Ovary (tissue), 10 donors: ENCODE data around the gene KRTAP1-5. TPM values are rescaled to one million over a fixed set of nuclear protein-coding genes. Genes with fewer than 3 reads are reported as not detected.

Experiments used
- DNase-seq, 5 donors: peaks; one replicate each; pipeline ENCODE4 v3.0.0-alpha.2; 2019 to 2020
- H3K27ac ChIP-seq, 2 donors: fragments of 200-600 bp; one replicate each; pipeline versions ENCODE4 v1.5.1 to v1.8.0; 2019 to 2022
- H3K27me3 ChIP-seq: fragments of 200-600 bp; one replicate; pipeline ENCODE4 v1.8.0; 2022
- H3K36me3 ChIP-seq: fragments of 200-600 bp; sonication (generic); one replicate; pipeline ENCODE4 v1.5.1; 2019
- H3K4me1 ChIP-seq: one replicate; pipeline ENCODE4 v1.8.1; 2013; ENCODE audit warnings: mild to moderate bottlenecking, moderate library complexity; ENCODE audit not compliant: insufficient read depth
- H3K4me3 ChIP-seq: fragments of 200-600 bp; sonication (generic); one replicate; pipeline ENCODE4 v1.5.1; 2017
- H3K9me3 ChIP-seq, 2 donors: fragments of 200-600 bp in 1 of 2; sonication (generic) in 1 of 2; one replicate each; pipeline versions ENCODE4 v1.5.1 to v1.8.1; 2013 to 2019; ENCODE audit warnings: mild to moderate bottlenecking in 1 of 2, moderate library complexity in 1 of 2
- CTCF ChIP-seq, 3 donors: fragments of 450-650 bp in 2 of 3; fragments of 200-600 bp in 1 of 3; IDR thresholded peaks; one replicate each; pipeline versions ENCODE4 v1.5.1 to v1.8.0; 2016 to 2022; ENCODE audit warnings: antibody characterized with exemption in 3 of 3, mild to moderate bottlenecking in 1 of 3
- EP300 ChIP-seq: sonication (generic); formaldehyde crosslinking; IDR thresholded peaks from one replicate; pipeline ENCODE4 v1.6.1; 2017; ENCODE audit warnings: antibody characterized with exemption
- POLR2A ChIP-seq: fragments of 450-650 bp; IDR thresholded peaks from one replicate; pipeline ENCODE4 v1.6.1; 2017; ENCODE audit warnings: antibody characterized with exemption, mild to moderate bottlenecking, moderate library complexity
- WGBS, 3 donors: extraction: QIAGEN DNeasy Blood & Tissue Kit in 1 of 3; methylation state at CpG; one replicate each; pipeline versions ENCODE4 v1.1.5 to v1.1.7; 2013 to 2017; 5-methylcytosine and 5-hydroxymethylcytosine counted together
- intact Hi-C, 4 donors: fragments of 100-400 bp; cut with DNase I; formaldehyde crosslinking; loops; one replicate each; pipeline versions ENCODE4 v1.11.0 to v1.15.1; 2022 to 2023
- long read RNA-seq, 3 donors: library from polyadenylated mRNA in 2 of 3; unstranded in 2 of 3; transcript quantifications; one replicate each; pipeline ENCODE4 v2.0.0 and lab custom pipeline, GENCODE V29; 2021 to 2026
- polyA plus RNA-seq, 2 donors: library from polyadenylated mRNA; stranded (reverse); fragments of 200-250 nt in 1 of 2; fragments of 350-450 nt in 1 of 2; fragmentation: Illumina TruSeq in 1 of 2; extraction: RNeasy Lipid Tissue Mini Kit (QIAGEN cat#74804) in 1 of 2; gene quantifications; one replicate each; pipeline ENCODE4 v1.2.3, GENCODE V29; 2013 to 2014
- total RNA-seq, 7 donors: library from RNA; depleted of rRNA in 2 of 7; stranded (reverse); fragments of >200 nt in 2 of 7; fragmentation: NEBNext Ultra II Directional in 3 of 7; extraction: Animal tissue kit (Norgen Biotek cat#: 25700) in 3 of 7; gene quantifications; one replicate each; pipeline versions ENCODE4 v1.1.0 to v1.2.4, GENCODE V29; 2016 to 2023
- donor health status: DM: no; HTN: no; CAD: no; lungs with moderate emphysema.
- donor health status: DM: no; HTN: no; CAD: no.
- donor health status: Bipolar disorder and iron deficiency.
- donor health status: DM: yes; HTN: yes; CAD: no.
- donor health status: DM: no; HTN: no; CAD: no.
- donor health status: DM: yes; HTN: yes; CAD: no.

Gene KRTAP1-5
- total RNA-seq (not detected), polyA plus RNA-seq (under 1 TPM in 1 of 2 donors, not detected in 1; 0.06 TPM)
- long read RNA-seq, donor 1, result 0 reads
- long read RNA-seq, donor 2, result 0 reads
- long read RNA-seq, donor 3, result 0 reads

- Histone ChIP-seq H3K9me3 (no peaks in the 10 kb centered on the region), H3K4me1 (peaks cover 2% of the 10 kb centered on the region), H3K27ac (no peak within 1 kb of the TSS), H3K4me3 (no peak within 1 kb of the TSS), H3K36me3 (no peaks in the 10 kb centered on the region), H3K27me3 (no peaks in the 10 kb centered on the region)
- 54 to 61% (median 55%) methylated on average over 9 of the region's 9 CpGs for WGBS, 3 donors
- no peak for TF ChIP-seq CTCF (IDR thresholded peaks at IDR 0.05)
- TF ChIP-seq POLR2A, result no peak
- TF ChIP-seq EP300, result no peak
- DNase-seq, result no peak
- intact Hi-C loops, result no loop called here
Measured at GRCh38 chr17:41026715-41027471, at the start of gene KRTAP1-5. Gene KRTAP1-5 (minus strand): TSS chr17:41027208. CDS start chr17:41027155, 53 bp downstream.

- TF ChIP-seq EP300 (no peak), POLR2A (no peak), CTCF (IDR thresholded peaks at IDR 0.05) (no peak)
- Histone ChIP-seq H3K27me3 (no peaks in the 10 kb centered on the region), H3K36me3 (no peaks in the 10 kb centered on the region), H3K4me1 (no peaks in the 10 kb centered on the region), H3K4me3 (no peak overlapping the region), H3K9me3 (no peaks in the 10 kb centered on the region), H3K27ac (no peak overlapping the region)
- DNase-seq, result no peak
- intact Hi-C loops, result no loop called here
Measured at GRCh38 chr17:41076788-41077187, 49.8 kb upstream of the KRTAP1-5 start.

GRCh38 chr17:41073676-41074075 is 46.7 kb upstream of the KRTAP1-5 start:
- 93 to 97% (median 93%) methylated on average over 2 of the region's 2 CpGs for WGBS, 3 donors
- Histone ChIP-seq H3K4me1 (no peaks in the 10 kb centered on the region), H3K27me3 (no peaks in the 10 kb centered on the region), H3K27ac (no peak overlapping the region), H3K4me3 (no peak overlapping the region), H3K9me3 (no peaks in the 10 kb centered on the region), H3K36me3 (no peaks in the 10 kb centered on the region)
- TF ChIP-seq EP300 (no peak), POLR2A (no peak)
- DNase-seq, result no peak
- intact Hi-C loops, result no loop called here

GRCh38 chr17:41071606-41072360 is 44.8 kb upstream of the KRTAP1-5 start:
- WGBS, 3 donors, result 79 to 87% (median 85%) methylated on average over 5 of the region's 5 CpGs
- H3K27ac ChIP-seq, result no peak overlapping the region
- H3K27me3 ChIP-seq, result no peaks in the 10 kb centered on the region
- no peaks in the 10 kb centered on the region for H3K4me1 ChIP-seq
- DNase-seq, result no peak
- H3K4me3 ChIP-seq, result no peak overlapping the region
- H3K9me3 ChIP-seq, result no peaks in the 10 kb centered on the region
- TF ChIP-seq CTCF (IDR thresholded peaks at IDR 0.05) (no peak), EP300 (no peak), POLR2A (no peak)
- intact Hi-C loops, result no loop called here
- H3K36me3 ChIP-seq, result no peaks in the 10 kb centered on the region
